Measurements from ENCODE around the gene ADAM30. TPM values are rescaled to one million over a fixed set of nuclear protein-coding genes. Genes with fewer than 3 reads are reported as not detected.

Gene ADAM30
- total and polyA plus RNA-seq, 2 of the 13 experiments (the other 11 are each of a cell fraction or from before 2014, with no cell fraction given), result not detected

DNA sequence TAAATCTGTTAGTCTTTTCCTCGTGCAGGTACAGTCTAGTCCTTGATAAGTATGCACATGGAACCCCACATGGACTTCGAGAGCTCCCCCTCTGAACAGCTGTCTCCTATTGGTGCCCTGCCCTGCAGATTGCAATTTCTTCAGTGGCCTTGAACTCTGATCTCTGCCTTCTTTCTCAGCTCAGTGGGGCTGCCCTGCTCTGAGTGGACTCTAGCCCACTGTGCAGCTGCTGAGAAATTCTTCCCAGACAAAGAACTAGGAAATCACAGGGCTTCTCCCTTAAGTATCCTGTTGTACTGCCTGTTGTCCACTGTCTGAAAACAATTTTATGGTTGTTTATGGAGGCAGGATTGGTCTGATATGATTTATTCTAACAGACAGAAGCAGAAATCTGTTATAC lies 38.2 kb downstream of the ADAM30 start:
- Histone ChIP-seq H3K9ac (ENCODE audit: insufficient read depth, low read depth, low read length) (no peak overlapping the region), H3K27me3 (ENCODE audit: control insufficient read depth in 1 of 2, insufficient read depth in 2 of 2, low read length in 2 of 2) (peaks cover 0 to 3% of the 10 kb centered on the region in 2 experiments; a peak in 2 of 5 replicates), H4K20me1 (ENCODE audit: insufficient read depth, low read length) (no peaks in the 10 kb centered on the region), H3K27ac (ENCODE audit: extremely low read length, insufficient read depth, low read length) (no peak overlapping the region), H2AFZ (ENCODE audit: low read length) (no peak overlapping the region), H3K4me1 (ENCODE audit: insufficient read depth, low read length) (peaks cover 20% of the 10 kb centered on the region), H3K36me3 (replicated peaks in 1 of 2; ENCODE audit: control insufficient read depth in 1 of 2, insufficient read depth in 2 of 2, low read length in 2 of 2) (no peaks in the 10 kb centered on the region), H3K4me2 (ENCODE audit: low read depth, low read length) (no peak overlapping the region), H3K9me3 (ENCODE audit: low read length) (no peaks in the 10 kb centered on the region), H3K4me3 (replicated peaks in 1 of 3; ENCODE audit: insufficient read depth in 1 of 3, low read depth in 2 of 3, low read length in 3 of 3) (no peak overlapping the region), H3K79me2 (ENCODE audit: insufficient read depth, low read length) (no peaks in the 10 kb centered on the region)
- BruUV-seq (replicated peaks), result no TSS peak
- TF ChIP-seq HNF4A (CRISPR knock-in tag; IDR thresholded peaks at IDR 0.05) (peak; percentile 48), PAWR (CRISPR knock-in tag; IDR thresholded peaks at IDR 0.05; ENCODE audit: borderline replicate concordance) (no peak)
- intact Hi-C loops (cut with micrococcal nuclease; ENCODE audit: unreplicated experiment) (no loop called here), in situ Hi-C loops (cut with HindIII; ENCODE audit: extremely low pct_ligation_motif_present, low pct_unique_long_range_greater_than_20kb) (no loop called here)
- DNase-seq (ENCODE audit: low spot score), result no peak
- POLR2A ChIA-PET, result no interaction called here
- FAIRE-seq, result no peak
- CTCF ChIA-PET (ENCODE audit: low intra/inter-chr PET ratio, low total read pairs), result no interaction called here
- WGBS (ENCODE audit: low lambda C conversion rate), result 6% methylated on average over 2 of the region's 2 CpGs
- no peak for ATAC-seq

DNA sequence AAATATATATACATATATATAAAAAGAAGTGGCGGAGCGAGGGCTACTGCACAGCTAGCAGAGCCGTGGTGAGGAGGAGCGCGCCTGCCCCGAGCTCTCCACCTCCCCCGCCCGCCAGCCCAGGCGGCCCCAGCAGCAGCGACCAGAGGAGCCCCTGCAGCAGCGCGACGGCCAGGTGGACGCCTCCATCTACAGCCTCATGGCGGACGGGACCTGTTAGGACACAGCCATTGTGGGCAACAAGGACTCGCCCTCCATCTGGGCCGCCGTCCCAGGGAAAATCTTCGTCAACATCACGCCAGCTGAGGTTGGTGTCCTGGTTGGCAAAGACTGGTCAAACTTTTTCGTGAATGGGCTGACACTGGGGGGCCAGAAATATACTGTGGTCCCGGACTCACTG lies 43.2 kb downstream of the ADAM30 start:
- 82% methylated on average over 12 of the region's 23 CpGs for WGBS (ENCODE audit: low lambda C conversion rate)
- FAIRE-seq (no peak), DNase-seq (ENCODE audit: low spot score) (no peak), ATAC-seq (no peak)
- Histone ChIP-seq H3K4me1 (ENCODE audit: insufficient read depth, low read length) (peaks cover 12% of the 10 kb centered on the region), H3K9ac (ENCODE audit: insufficient read depth, low read depth, low read length) (no peak overlapping the region), H3K36me3 (replicated peaks in 1 of 2; ENCODE audit: control insufficient read depth in 1 of 2, insufficient read depth in 2 of 2, low read length in 2 of 2) (no peaks in the 10 kb centered on the region), H3K79me2 (ENCODE audit: insufficient read depth, low read length) (no peaks in the 10 kb centered on the region), H2AFZ (ENCODE audit: low read length) (no peak overlapping the region), H4K20me1 (ENCODE audit: insufficient read depth, low read length) (no peaks in the 10 kb centered on the region), H3K27ac (ENCODE audit: extremely low read length, insufficient read depth, low read length) (no peak overlapping the region), H3K4me3 (replicated peaks in 1 of 3; ENCODE audit: insufficient read depth in 1 of 3, low read depth in 2 of 3, low read length in 3 of 3) (no peak overlapping the region), H3K27me3 (ENCODE audit: control insufficient read depth in 1 of 2, insufficient read depth in 2 of 2, low read length in 2 of 2) (no peaks in the 10 kb centered on the region; a peak in 1 of 5 replicates), H3K9me3 (ENCODE audit: low read length) (no peaks in the 10 kb centered on the region), H3K4me2 (ENCODE audit: low read depth, low read length) (no peak overlapping the region)
- intact Hi-C loops (cut with micrococcal nuclease; ENCODE audit: unreplicated experiment) (no loop called here), in situ Hi-C loops (cut with HindIII; ENCODE audit: extremely low pct_ligation_motif_present, low pct_unique_long_range_greater_than_20kb) (no loop called here)
- ChIA-PET POLR2A (no interaction called here), CTCF (ENCODE audit: low intra/inter-chr PET ratio, low total read pairs) (no interaction called here)
- BruUV-seq (replicated peaks), result no TSS peak
- TF ChIP-seq NFE2L1 (CRISPR knock-in tag; IDR thresholded peaks at IDR 0.05; ENCODE audit: borderline replicate concordance) (no peak), KDM1A (CRISPR knock-in tag; IDR thresholded peaks at IDR 0.05) (no peak), SRF (IDR thresholded peaks at IDR 0.05; ENCODE audit: low read depth, low read length) (no peak), ZNF761 (CRISPR knock-in tag; conservative IDR thresholded peaks at IDR 0.05) (no peak), ZNF143 (CRISPR knock-in tag; IDR thresholded peaks at IDR 0.05) (no peak)
- TF ChIP-seq, protein P1, sequence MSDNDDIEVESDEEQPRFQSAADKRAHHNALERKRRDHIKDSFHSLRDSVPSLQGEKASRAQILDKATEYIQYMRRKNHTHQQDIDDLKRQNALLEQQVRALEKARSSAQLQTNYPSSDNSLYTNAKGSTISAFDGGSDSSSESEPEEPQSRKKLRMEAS (IDR thresholded peaks at IDR 0.05), result no peak
- TF ChIP-seq, protein P2, sequence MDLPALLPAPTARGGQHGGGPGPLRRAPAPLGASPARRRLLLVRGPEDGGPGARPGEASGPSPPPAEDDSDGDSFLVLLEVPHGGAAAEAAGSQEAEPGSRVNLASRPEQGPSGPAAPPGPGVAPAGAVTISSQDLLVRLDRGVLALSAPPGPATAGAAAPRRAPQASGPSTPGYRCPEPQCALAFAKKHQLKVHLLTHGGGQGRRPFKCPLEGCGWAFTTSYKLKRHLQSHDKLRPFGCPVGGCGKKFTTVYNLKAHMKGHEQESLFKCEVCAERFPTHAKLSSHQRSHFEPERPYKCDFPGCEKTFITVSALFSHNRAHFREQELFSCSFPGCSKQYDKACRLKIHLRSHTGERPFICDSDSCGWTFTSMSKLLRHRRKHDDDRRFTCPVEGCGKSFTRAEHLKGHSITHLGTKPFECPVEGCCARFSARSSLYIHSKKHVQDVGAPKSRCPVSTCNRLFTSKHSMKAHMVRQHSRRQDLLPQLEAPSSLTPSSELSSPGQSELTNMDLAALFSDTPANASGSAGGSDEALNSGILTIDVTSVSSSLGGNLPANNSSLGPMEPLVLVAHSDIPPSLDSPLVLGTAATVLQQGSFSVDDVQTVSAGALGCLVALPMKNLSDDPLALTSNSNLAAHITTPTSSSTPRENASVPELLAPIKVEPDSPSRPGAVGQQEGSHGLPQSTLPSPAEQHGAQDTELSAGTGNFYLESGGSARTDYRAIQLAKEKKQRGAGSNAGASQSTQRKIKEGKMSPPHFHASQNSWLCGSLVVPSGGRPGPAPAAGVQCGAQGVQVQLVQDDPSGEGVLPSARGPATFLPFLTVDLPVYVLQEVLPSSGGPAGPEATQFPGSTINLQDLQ (CRISPR knock-in tag; IDR thresholded peaks at IDR 0.05), result no peak
- TF ChIP-seq, protein P3, sequence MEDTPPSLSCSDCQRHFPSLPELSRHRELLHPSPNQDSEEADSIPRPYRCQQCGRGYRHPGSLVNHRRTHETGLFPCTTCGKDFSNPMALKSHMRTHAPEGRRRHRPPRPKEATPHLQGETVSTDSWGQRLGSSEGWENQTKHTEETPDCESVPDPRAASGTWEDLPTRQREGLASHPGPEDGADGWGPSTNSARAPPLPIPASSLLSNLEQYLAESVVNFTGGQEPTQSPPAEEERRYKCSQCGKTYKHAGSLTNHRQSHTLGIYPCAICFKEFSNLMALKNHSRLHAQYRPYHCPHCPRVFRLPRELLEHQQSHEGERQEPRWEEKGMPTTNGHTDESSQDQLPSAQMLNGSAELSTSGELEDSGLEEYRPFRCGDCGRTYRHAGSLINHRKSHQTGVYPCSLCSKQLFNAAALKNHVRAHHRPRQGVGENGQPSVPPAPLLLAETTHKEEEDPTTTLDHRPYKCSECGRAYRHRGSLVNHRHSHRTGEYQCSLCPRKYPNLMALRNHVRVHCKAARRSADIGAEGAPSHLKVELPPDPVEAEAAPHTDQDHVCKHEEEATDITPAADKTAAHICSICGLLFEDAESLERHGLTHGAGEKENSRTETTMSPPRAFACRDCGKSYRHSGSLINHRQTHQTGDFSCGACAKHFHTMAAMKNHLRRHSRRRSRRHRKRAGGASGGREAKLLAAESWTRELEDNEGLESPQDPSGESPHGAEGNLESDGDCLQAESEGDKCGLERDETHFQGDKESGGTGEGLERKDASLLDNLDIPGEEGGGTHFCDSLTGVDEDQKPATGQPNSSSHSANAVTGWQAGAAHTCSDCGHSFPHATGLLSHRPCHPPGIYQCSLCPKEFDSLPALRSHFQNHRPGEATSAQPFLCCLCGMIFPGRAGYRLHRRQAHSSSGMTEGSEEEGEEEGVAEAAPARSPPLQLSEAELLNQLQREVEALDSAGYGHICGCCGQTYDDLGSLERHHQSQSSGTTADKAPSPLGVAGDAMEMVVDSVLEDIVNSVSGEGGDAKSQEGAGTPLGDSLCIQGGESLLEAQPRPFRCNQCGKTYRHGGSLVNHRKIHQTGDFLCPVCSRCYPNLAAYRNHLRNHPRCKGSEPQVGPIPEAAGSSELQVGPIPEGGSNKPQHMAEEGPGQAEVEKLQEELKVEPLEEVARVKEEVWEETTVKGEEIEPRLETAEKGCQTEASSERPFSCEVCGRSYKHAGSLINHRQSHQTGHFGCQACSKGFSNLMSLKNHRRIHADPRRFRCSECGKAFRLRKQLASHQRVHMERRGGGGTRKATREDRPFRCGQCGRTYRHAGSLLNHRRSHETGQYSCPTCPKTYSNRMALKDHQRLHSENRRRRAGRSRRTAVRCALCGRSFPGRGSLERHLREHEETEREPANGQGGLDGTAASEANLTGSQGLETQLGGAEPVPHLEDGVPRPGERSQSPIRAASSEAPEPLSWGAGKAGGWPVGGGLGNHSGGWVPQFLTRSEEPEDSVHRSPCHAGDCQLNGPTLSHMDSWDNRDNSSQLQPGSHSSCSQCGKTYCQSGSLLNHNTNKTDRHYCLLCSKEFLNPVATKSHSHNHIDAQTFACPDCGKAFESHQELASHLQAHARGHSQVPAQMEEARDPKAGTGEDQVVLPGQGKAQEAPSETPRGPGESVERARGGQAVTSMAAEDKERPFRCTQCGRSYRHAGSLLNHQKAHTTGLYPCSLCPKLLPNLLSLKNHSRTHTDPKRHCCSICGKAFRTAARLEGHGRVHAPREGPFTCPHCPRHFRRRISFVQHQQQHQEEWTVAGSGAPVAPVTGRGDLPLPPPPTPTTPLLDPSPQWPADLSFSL (CRISPR knock-in tag; IDR thresholded peaks at IDR 0.05), result no peak

All from HepG2 (cell line).